Measurements from ENCODE around the gene RETREG1.

Gene RETREG1

DNA sequence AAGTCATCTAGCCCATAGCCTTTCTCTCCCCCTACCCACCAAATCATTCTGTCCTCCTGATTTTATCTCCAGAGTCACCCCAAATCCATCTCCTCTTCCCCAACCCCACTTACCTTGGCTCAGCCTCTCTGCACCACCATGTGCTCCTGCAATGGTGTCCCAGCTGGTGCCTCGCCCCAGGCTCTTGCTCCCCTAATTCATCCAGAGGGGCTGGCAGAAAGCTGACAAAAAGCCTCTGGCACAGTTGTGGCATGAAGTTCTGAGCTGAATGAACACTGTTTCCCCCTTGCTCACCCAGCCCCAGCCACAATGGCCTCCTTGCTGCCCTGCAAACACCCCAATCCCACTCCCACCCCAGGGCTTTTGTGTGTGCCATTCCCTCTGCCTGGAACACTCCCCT is 10.2 kb downstream of the RETREG1 start:
- Histone ChIP-seq H3K9ac (ENCODE audit: low read length) (no peak overlapping the region), H3K4me1 (ENCODE audit: low read length) (no peaks in the 10 kb centered on the region), H3K9me2 (replicated peaks; ENCODE audit: insufficient read depth, low read length) (no peaks in the 10 kb centered on the region), H3K9me3 (replicated peaks; ENCODE audit: insufficient read depth, low read length) (no peaks in the 10 kb centered on the region), H4K20me1 (ENCODE audit: insufficient read depth, low read length) (no peaks in the 10 kb centered on the region), H3K79me2 (ENCODE audit: low read length) (no peaks in the 10 kb centered on the region), H3K4me2 (ENCODE audit: low read depth, low read length) (no peak overlapping the region), H3K27ac (ENCODE audit: low read length) (no peak overlapping the region), H3K36me3 (replicated peaks; ENCODE audit: insufficient read depth, low read length) (no peaks in the 10 kb centered on the region), H3K27me3 (replicated peaks; ENCODE audit: insufficient read depth, low read length) (no peaks in the 10 kb centered on the region), H3F3A (ENCODE audit: insufficient read depth, low read length) (no peaks in the 10 kb centered on the region), H3K4me3 (ENCODE audit: low read length) (no peak overlapping the region), H2AFZ (ENCODE audit: low read length) (no peak overlapping the region)
- DNase-seq, result no peak
- no peak for TF ChIP-seq EZH2 (optimal IDR thresholded peaks at IDR 0.05; ENCODE audit: low read depth, low read length)
- TF ChIP-seq EZH2phosphoT487 (IDR thresholded peaks at IDR 0.05; ENCODE audit: low read length), result no peak
- no peak for TF ChIP-seq CTCF (IDR thresholded peaks at IDR 0.05; ENCODE audit: low read length)

DNA sequence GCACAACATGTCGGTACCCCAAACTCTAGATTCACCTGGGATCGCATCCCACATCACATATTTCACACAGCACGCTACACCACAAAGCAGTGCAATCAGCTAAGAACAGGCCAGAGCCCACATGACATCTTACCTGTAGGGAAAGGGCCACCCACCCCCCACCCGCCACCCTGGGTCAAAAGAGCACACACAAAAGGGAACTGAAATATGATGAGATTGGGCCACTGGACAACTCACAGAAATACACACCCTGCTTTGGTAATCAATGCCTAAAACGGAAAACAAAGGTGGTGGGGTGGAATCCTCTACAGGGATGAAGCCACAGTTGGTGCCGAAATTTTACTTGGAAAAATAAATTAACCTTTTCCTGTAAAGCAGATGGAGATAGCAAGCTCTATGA is 13.1 kb downstream of the RETREG1 start:
- H3K36me3 ChIP-seq (replicated peaks; ENCODE audit: insufficient read depth, low read length), result no peaks in the 10 kb centered on the region
- no peaks in the 10 kb centered on the region for H3F3A ChIP-seq (ENCODE audit: insufficient read depth, low read length)
- H2AFZ ChIP-seq (ENCODE audit: low read length), result no peak overlapping the region
- H3K4me1 ChIP-seq (ENCODE audit: low read length), result no peaks in the 10 kb centered on the region
- no peak overlapping the region for H3K4me2 ChIP-seq (ENCODE audit: low read depth, low read length)
- TF ChIP-seq EZH2phosphoT487 (IDR thresholded peaks at IDR 0.05; ENCODE audit: low read length) (no peak), CTCF (IDR thresholded peaks at IDR 0.05; ENCODE audit: low read length) (no peak), EZH2 (optimal IDR thresholded peaks at IDR 0.05; ENCODE audit: low read depth, low read length) (no peak)
- no peak overlapping the region for H3K4me3 ChIP-seq (ENCODE audit: low read length)
- no peak overlapping the region for H3K27ac ChIP-seq (ENCODE audit: low read length)
- no peaks in the 10 kb centered on the region for H4K20me1 ChIP-seq (ENCODE audit: insufficient read depth, low read length)
- no peak overlapping the region for H3K9ac ChIP-seq (ENCODE audit: low read length)
- no peaks in the 10 kb centered on the region for H3K79me2 ChIP-seq (ENCODE audit: low read length)
- no peak for DNase-seq
- H3K27me3 ChIP-seq (replicated peaks; ENCODE audit: insufficient read depth, low read length), result no peaks in the 10 kb centered on the region
- H3K9me2 ChIP-seq (replicated peaks; ENCODE audit: insufficient read depth, low read length), result no peaks in the 10 kb centered on the region
- H3K9me3 ChIP-seq (replicated peaks; ENCODE audit: insufficient read depth, low read length), result no peaks in the 10 kb centered on the region

DNA sequence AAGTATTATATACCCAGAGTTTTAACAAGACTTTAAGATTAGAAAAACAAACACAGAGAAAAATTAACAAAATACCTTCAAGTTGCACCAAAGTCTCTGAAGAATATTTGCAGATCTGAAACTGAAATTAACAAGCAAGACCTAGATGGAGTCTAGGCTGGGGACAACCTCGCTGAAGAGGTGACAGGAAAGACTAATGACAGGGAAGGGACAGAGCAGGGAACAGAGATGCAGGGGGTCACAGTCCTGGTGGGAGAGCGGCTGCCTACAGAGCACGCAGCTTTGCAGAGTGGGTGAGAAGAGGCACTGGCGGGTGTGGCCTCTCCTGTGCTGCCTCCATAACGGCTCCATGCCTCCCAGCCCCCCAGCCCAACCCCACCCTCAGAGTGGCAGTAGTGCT is 13.5 kb downstream of the RETREG1 start:
- Histone ChIP-seq H4K20me1 (ENCODE audit: insufficient read depth, low read length) (no peaks in the 10 kb centered on the region), H3K36me3 (replicated peaks; ENCODE audit: insufficient read depth, low read length) (no peaks in the 10 kb centered on the region), H3K9ac (ENCODE audit: low read length) (no peak overlapping the region), H3F3A (ENCODE audit: insufficient read depth, low read length) (no peaks in the 10 kb centered on the region), H3K4me2 (ENCODE audit: low read depth, low read length) (no peak overlapping the region), H3K9me3 (replicated peaks; ENCODE audit: insufficient read depth, low read length) (no peaks in the 10 kb centered on the region), H3K79me2 (ENCODE audit: low read length) (no peaks in the 10 kb centered on the region), H3K4me1 (ENCODE audit: low read length) (no peaks in the 10 kb centered on the region), H2AFZ (ENCODE audit: low read length) (no peak overlapping the region), H3K27ac (ENCODE audit: low read length) (no peak overlapping the region), H3K9me2 (replicated peaks; ENCODE audit: insufficient read depth, low read length) (no peaks in the 10 kb centered on the region), H3K27me3 (replicated peaks; ENCODE audit: insufficient read depth, low read length) (no peaks in the 10 kb centered on the region), H3K4me3 (ENCODE audit: low read length) (no peak overlapping the region)
- no peak for TF ChIP-seq CTCF (IDR thresholded peaks at IDR 0.05; ENCODE audit: low read length)
- TF ChIP-seq EZH2phosphoT487 (IDR thresholded peaks at IDR 0.05; ENCODE audit: low read length), result no peak
- no peak for DNase-seq
